HG03064 (cell line): ENCODE results near the gene TACC3.

Experiments
- ATAC-seq: cut with Tn5 transposase; IDR thresholded peaks from one replicate; pipeline ENCODE4 v1.9.1; 2021; ENCODE audit warnings: low read depth; ENCODE audit not compliant: unreplicated experiment

TACC3 gene

DNA sequence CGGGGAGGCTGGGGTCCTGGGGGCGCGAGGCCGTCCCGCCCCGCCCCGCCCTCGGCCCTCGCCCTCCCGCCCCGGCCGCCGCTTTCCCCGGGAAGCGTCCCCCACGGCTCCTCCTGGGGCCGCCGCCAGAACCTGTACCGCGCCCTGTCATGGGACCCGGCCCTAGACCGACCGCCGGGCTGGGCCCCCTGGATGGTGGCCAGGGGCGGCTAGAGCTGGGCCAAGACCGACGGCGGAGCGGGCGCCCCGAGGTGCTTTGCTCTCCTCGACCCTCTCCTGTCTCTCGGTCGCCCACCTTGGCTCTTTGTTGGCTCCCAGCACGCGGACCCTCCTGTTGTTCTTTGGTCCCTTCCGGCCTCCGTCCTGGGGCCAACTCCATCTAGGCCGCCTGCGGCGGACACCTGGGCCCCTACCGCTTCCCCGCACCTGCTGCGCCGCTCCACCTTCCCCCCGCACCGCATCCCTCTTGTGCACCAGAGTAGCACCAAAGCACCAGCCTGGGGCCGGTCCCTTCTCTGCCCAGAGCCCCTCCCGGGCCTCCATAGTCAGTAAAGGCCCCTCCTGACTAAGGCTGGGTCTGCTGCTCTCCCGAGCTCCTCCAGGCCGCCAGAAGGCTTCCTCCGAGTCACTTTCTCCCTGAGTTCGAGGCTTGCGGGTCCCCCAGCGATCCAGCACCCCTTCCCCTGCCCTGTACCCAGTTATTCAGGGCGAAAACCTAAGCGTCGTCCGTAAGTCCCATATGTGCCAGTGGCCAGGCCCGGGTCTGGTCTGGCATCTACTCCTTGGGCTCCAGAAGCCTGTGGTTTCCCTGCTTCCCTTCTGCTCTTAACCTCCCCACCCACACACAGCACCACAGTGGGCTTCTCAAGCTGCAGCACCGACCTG, 587 bp downstream of the TACC3 start:
- peak; percentile 1 for ATAC-seq

DNA sequence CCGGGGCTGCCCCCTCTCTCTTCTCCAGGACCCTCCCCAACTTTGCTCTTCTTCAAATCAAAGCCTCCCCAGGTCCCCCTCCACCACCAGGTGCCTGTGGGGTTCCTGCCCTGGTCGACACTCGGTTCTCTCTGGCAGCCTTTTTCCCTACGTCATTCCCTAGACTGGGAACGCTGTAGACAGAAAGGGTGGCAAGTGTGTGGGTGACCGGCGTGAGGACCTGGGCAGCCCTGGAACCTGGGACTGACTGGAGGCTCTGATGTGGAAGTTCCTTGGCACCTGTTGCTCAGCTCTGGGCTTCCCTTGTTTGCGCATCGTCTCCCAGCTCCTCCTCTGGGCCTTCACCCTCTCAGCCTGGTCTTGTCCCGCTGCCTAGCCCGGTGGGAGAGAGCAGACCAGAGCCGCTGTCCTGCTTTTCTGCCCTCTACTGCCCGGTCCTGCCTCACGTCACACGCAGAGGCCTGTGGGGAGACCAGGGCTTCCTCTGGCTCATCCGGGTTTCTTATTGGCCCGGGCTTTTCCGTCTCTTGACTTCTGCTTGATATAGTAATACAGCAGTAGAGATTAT, 1.3 kb downstream of the TACC3 start:
- ATAC-seq, result no peak

DNA sequence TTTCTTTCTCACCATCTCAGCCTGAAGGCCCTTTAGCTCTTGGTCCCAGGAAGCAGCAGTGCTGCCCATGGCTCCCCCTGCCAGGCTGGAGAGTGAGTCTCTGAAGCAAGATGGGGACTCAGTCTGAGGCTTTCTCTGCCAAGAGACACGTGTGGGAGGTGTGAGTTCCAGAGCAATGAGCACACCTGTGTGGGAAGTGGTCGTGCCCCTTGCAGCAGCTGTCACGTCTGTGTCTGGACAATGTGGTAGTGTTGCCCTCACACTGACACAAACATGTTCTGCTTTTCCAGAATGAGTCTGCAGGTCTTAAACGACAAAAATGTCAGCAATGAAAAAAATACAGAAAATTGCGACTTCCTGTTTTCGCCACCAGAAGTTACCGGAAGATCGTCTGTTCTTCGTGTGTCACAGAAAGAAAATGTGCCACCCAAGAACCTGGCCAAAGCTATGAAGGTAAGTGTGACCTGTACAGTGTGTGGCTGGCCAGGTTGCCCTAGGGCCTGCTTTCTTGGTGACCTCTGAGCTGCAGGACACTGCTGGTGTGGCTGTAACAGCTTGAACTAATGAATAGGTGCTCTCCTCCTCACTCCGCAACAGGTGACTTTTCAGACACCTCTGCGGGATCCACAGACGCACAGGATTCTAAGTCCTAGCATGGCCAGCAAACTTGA, 1.9 kb downstream of the TACC3 start:
- no peak for ATAC-seq

DNA sequence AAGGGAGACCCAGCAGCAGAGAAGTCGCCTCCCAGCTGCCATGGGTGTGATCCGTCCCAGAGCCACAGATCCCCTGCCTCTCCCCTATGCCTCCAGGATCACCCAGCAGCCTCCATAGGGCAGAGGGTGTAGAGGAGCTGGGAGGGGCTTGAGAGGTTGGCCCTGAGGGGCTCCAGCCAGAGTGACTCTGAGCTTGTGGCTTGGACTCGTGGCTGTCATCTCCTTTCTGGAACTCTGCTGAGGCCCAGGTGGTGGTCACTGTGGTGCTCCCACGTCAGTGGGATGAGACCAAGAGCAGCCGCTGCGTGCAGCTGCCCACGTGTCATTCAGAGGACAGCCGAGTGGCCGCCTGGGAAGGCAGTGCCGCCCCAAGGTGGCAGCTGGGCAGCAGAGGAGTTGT, 4.2 kb downstream of the TACC3 start:
- no peak for ATAC-seq

DNA sequence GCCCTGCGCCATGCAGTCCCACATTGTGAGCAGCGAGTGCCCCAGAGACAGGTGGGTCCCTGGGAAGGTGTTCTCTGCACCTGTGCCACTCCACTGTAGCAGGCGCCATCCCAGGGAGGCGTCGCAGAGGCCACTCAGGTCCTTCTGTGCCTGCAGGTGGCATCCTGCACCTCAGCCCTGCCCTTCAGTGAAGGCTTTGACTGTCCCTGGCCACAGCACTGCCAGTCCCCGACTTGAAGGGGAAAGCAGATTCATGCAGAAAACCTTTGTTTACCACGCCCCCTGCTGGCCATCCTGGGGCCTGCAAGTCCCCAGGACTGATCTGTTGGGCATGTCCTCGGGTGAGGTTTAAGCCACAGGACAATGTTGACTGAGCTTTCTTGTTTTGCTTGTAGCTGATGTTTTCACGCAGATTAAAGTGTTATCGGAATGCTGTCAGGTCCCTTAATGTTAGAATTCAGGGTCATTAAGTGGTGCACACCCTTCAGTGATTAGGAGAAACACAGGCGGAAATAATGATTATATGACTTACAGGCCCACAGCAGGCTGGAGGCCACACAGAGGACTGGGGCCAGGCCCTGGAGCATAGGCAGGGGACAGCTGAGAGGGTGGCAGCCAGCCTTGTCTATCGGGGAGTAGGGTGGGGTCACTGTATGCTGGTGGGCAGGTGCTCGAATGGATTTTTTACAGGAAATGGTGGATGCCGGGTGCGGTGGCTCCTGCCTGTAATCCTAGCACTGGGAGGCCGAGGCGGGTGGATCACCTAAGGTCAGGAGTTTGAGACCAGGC, 5.0 kb downstream of the TACC3 start:
- ATAC-seq, result no peak

DNA sequence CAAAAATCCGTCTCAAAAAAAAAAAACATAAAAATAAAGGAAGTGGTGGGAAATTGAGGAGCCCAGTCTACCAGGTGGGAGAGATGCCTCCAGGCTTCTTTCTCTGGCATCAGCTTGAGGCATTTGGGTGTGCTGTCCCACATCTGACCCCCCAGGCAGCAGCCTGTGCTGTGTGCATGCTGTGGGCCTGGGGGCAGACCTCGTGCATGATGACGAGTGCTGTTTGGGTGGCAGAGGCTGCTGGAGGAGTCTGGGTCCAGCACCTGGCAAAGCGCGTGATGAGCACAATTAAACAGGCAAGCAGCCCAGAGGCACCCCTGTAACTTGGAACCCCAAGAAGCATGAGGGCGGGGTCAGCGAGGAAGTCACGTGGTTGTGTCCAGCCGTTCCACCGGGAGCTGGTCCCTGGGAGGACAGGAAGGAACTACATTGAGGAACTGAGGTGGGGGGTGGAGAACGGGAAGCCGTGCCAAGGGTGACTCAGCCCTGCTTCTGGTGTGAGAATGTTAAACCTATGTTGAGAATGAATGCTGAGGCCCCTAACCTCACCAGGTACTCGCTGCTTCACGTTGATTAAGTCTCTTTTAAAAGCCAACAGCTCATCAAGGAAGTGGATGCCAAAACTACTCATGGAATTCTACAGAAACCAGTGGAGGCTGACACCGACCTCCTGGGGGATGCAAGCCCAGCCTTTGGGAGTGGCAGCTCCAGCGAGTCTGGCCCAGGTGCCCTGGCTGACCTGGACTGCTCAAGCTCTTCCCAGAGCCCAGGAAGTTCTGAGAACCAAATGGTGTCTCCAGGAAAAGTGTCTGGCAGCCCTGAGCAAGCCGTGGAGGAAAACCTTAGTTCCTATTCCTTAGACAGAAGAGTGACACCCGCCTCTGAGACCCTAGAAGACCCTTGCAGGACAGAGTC, 6.1 kb downstream of the TACC3 start:
- no peak for ATAC-seq

DNA sequence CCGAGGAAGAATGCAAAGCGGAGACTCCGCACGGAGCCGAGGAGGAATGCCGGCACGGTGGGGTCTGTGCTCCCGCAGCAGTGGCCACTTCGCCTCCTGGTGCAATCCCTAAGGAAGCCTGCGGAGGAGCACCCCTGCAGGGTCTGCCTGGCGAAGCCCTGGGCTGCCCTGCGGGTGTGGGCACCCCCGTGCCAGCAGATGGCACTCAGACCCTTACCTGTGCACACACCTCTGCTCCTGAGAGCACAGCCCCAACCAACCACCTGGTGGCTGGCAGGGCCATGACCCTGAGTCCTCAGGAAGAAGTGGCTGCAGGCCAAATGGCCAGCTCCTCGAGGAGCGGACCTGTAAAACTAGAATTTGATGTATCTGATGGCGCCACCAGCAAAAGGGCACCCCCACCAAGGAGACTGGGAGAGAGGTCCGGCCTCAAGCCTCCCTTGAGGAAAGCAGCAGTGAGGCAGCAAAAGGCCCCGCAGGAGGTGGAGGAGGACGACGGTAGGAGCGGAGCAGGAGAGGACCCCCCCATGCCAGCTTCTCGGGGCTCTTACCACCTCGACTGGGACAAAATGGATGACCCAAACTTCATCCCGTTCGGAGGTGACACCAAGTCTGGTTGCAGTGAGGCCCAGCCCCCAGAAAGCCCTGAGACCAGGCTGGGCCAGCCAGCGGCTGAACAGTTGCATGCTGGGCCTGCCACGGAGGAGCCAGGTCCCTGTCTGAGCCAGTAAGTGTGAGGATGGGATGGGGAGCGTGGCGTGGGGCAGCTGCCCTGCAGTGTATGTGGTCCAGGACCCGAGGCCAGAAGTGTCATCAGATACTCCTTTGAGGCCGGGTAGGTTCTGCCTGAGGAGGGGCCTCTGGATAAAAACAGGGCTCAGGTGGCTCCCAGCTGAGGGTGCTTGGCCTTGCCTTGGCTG, 7.0 kb downstream of the TACC3 start:
- no peak for ATAC-seq

DNA sequence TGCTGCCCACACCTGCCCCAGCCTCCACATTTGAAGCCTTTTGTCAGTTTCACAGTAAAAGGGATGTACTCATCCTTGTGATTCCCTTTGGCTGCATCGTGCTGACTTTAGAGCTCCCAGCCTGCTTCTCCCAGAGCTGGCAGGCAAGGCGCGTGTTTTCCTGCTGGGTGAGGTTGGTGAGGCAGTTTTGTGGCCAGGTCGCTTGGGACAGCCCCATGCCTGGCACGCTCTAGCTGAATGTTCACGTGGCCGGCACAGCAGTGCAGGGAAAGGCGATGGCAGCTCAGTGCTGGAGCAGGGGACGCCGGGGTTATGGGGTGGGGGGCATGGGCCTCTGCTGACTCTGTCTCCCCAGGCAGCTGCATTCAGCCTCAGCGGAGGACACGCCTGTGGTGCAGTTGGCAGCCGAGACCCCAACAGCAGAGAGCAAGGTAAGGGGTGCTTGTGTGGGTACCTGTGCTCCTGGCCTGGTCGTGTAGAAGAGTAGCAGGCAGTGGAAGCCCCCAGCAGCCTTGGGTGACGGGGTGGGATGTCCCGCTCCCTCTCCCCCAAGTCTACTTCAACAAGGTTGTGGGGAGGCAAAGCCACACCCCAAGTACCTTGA, 9.3 kb downstream of the TACC3 start:
- ATAC-seq, result no peak

DNA sequence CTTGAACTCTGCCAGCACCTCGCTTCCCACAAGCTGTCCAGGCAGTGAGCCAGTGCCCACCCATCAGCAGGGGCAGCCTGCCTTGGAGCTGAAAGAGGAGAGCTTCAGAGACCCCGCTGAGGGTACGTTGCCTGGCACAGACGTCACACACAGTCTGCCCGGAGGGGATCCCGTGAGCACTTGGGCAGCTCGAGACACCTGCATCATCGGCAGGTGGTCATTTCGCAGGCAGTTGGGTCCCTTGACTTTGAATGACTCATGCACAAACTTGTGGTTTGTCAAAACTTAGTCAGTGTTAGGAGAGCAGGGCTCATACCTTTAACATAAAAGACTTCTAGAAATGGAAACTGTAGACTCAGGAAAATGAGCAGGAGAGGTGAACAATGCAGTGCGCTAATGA, 9.9 kb downstream of the TACC3 start:
- no peak for ATAC-seq

DNA sequence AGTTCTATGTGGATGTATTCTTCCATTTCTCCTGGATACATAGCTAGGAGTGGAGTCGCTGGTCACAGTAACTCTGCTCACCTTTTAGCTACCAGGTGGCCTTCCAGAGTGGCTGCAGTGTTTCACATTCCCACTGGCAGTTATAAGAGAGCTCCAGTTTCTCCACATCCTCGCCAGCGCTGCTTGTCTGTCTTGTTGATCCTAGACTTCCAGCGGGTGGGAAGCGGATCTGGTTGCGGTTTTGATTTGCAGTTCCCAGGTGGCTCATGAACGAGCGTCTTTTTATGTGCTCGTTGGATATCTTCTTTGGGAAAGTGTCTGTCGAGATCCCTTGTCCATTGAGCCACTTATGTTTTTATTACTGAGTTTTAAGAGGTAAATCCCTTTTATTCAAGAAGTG, 11.6 kb downstream of the TACC3 start:
- ATAC-seq, result no peak

DNA sequence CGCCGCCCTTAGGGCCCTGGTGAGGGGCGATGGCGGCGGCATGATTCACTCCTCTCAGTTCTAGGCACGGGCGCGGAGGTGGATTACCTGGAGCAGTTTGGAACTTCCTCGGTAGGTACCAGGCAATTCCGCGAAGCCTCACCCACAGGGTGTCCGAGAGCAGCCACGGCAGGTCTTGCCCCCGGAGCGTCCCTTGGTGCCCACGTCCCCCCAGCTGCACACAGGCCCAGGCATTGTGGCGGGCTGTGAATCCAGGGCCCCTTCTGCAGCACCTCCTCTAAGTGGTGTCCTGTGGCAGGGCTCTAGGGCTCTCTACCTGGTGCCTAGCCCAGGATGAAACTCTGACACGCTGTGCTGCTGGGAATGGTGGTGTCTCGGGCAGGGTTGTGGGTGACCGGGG, 13.9 kb downstream of the TACC3 start:
- ATAC-seq, result no peak

DNA sequence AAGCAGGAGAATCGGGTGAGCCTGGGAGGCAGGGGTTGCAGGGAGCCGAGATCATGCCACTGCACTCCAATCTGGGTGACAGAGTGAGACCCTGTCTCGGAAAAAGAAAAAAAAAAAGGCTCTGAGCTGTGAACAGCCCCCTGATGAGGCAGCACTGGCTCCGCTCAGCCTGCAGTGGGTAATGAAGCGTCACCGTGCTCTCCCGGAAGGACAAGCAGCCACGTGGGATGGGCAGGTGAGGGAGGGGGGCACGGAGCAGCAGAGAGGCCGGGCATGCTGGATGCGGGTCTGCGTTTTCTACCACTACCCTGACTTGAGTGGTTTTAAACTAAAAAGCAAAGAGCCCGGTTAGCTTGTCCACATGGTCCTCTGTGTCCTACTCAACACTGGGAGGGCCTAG, 15.5 kb downstream of the TACC3 start:
- no peak for ATAC-seq

DNA sequence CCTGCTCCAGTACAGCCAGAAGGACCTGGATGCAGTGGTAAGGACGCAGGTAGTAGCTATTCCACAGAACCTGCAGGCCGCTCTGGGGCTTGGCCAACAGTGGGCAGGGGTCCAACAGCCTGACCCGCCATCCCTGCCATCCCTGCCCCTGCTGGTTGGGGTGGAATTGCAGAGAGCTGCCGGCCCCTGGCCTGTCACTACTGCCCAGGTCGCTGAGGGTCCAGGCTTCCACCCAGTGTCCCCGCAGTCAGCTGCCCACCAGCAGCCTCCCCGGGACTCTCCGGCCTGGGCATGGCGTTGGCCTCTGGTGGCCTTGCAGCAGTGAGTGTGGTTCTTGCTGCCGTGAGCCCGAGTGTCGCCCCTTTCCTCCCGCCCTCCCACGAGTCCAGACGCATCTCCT, 16.3 kb downstream of the TACC3 start:
- ATAC-seq, result no peak

DNA sequence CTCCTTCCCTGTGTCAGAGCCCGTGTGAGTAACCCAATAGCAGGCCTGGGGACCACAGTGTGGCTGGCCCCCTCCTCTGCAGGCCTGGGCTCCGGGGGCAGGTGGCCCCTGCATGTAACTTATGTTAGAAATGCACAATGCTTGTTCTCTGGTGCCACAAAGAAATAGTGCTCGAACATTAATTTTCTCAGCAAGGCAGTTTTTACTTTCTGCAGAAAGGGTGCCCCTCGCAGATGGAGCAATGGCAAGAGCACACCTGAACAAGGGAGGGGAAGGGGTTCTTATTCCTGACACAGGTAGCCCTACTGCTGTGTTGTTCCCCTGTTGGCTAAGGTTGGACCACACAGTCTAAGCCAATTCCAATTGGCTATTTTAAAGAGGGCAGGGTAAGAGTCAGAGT, 17.1 kb downstream of the TACC3 start:
- ATAC-seq, result no peak

DNA sequence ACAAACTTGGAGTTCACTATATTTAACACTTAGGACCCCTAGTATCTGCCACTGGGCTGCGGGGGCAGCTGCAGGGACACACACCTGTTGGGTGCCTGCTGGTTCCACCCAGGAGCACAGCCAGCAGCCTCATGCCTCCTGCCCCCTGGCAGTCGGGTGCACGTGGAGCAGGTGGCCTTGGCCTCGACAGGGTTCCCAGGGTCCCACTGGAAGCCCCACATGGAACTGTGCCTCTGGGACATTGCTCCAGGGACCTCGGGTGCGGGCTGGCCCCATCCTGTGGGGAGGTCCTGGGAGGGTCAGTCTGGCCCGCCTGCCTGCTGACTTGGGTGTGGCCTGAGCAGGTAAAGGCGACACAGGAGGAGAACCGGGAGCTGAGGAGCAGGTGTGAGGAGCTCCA, 18.0 kb downstream of the TACC3 start:
- no peak for ATAC-seq

DNA sequence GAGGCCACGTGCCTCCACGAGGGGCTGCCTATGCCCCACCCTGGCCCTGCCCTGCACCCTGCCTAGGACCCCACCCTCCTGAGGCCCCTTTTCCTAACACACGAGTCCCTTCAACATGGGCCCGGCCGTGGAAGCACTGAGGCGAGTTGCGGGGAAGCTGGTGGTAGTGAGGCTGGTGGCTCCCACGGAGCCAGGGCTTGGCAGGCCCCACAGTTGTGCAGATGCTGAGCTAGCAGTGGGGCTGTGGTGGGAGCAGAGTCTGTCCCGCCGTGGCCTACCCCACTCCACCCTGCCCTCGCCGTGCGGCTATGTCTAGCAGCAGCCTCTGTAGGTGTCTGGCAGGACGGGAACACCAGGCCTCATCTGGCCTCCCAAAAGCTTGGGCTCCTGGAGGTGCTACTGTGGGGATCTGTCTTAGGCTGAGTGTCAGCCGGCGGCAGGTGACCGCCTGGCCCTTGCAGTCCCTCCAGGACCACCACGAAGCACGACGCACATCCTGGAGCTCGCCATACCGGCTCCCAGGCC, 18.8 kb downstream of the TACC3 start:
- no peak for ATAC-seq

DNA sequence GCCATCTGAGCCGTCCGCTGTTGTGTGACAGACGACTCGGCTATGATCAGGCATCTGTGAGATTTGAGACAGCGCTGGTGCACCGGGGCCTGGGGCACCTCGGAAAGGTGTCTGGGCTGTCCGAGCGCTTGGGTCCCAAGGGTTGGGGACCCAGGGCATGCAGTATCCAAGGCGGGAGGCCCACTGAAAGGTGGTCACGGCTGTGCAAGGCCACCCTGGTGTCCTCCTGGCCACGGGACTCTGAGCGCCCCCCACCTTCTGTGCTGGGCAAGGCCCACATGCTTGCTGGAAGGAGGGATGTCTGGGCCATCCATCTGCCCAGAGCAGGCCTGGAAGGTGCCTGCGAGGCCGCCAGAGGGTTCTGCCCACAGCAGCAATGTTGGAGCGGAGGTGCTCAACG, 19.9 kb downstream of the TACC3 start:
- no peak for ATAC-seq

DNA sequence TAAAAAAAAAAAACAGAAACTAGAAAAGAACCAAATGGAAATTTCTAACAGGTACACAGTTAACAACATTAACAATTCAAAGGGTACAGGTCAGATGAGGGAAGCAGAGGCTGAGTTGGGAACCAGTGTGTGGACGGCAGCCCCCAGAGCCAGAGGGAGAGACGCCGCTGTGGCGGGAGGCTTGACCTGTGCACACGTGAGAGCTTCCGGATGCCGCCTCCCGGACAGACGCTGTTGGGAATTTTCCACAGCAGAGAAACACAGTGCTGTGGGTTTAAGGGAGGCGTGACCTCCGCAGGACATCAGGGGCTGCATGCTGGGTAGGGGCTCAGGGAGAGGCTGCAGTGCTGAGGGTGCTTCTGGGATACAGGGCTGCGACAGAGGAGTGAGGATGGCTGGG, 22.2 kb downstream of the TACC3 start:
- ATAC-seq, result no peak
